GM19238 (cell line): Measurements from ENCODE around the gene TMED3.
"Not testable (repeated sequence)": the region's sequence is repeated elsewhere in the genome, so short reads cannot be mapped to it uniquely, and the experiment has no call there.

Experiments
- DNase-seq: peaks from one replicate; pipeline ENCODE4 v3.0.0; 2011; ENCODE audit warnings: low spot score; ENCODE audit not compliant: insufficient read length

TMED3 gene

DNA sequence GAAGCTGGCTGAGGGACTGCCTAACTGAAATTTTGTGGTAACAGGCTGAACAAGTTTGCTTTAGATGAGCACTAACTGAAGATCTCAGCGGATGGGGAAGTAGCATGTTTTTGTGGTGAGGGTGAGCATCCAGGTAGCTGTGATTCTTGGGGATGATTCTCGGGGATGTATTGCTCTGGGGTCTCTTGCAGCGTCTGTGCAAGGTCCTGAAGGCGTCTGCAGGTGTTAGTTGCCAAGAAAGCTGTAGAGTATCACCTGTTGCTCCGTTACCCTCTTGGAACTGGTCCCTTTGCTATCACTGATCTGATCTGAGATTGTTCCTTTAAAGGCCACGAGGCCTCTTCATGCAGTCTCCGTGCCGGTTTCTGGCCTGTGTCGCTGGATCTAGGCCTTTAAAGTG is 6.0 kb downstream of the TMED3 start:
- no peak for DNase-seq

- DNase-seq = not testable (repeated sequence)
These were observed 9.1 kb downstream of the TMED3 start for GRCh38 chr15:79319973-79320372.

DNA sequence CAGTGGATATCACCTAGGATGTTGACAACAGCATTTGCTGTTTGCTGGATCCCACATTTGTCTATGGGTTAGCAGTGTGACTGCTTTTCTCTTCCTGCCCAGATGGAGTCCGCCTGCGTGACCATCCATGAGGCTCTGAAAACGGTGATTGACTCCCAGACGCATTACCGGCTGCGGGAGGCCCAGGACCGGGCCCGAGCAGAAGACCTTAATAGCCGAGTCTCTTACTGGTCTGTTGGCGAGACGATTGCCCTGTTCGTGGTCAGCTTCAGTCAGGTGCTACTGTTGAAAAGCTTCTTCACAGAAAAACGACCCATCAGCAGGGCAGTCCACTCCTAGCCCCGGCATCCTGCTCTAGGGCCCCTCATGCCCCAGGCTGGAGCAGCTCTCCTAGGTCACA is 11.0 kb downstream of the TMED3 start:
- no peak for DNase-seq

GRCh38 chr15:79322306-79322705 is 11.4 kb downstream of the TMED3 start:
- no peak for DNase-seq

- DNase-seq = no peak
These were observed 12.0 kb downstream of the TMED3 start for GRCh38 chr15:79322945-79323344.

DNA sequence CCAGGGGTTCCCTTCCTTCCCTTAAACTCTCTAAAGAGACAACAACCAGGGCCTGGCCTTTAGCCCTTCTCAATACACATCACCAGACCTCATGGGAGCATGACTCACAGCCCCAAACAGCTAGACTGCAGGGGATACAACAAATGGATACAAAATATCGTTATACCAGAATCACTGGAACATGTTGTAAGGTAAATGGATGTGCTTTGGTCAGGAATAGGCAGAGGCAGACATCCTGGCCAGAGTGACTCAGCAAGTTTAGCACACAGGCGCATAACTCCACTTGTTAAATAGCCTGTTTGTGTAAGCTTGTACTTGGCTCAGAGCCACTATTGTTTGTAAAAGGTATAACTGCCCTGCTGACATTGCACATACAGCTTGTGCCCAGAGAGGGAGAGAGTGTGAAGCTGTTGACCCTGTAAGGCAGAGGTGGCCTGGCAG is 18.3 kb downstream of the TMED3 start:
- no peak for DNase-seq

- DNase-seq = no peak
These were observed 22.1 kb downstream of the TMED3 start for GRCh38 chr15:79332824-79333510.

DNA sequence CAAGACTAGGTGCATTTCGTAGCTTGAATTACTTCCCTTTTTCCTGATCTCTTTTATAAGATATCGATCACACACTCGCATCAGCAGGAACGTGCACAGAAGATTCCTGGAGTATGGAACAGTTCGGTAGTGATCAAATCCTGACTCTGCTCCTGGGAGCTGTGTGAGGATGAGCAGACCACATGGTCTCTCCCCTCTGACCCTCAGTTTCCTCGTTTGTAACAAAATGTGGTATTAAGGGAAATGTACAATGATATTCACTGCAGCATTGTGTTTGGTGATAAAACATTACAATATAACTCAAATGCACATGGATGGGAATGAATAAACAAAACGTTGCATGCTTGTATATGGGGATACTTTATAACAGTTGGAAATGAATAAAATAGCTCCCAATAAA is 26.7 kb downstream of the TMED3 start:
- DNase-seq = no peak

- DNase-seq = no peak
These were observed 28.8 kb downstream of the TMED3 start for GRCh38 chr15:79339588-79340314.

DNA sequence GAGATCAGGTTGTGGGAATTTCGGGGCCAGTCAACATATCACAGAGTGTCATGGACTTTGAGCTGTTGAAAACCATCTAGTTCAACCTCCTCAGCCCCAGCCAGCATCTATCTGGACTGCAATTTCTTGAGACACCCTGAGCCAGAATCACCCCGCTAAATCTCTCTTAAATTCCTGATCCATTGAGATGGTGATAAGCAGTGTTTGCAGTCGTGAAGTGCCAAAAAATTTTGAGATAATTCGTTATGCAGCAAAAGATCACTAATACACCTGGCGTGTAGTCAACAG is 29.3 kb downstream of the TMED3 start:
- DNase-seq = no peak

GRCh38 chr15:79341396-79341795 is 30.5 kb downstream of the TMED3 start:
- DNase-seq = no peak

DNA sequence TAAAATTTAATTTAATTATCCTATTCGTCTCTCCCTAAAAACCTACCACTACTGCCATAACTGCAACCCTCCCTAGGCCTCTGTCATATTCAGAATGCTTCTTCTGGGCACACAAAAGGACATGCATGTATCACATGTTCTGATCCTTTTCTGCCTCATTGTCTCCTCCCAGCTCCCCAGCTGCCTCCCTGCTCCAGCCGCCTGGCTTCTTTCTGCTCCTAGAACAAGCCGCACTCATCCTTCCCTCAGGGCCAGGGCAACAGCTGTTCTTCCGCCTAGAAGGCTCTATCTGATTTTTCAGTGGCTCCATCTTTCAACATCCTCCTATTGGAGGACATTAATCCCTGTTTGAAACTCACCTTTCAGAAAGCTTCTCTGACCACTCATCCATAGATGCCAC is 38.6 kb downstream of the TMED3 start:
- no peak for DNase-seq

DNA sequence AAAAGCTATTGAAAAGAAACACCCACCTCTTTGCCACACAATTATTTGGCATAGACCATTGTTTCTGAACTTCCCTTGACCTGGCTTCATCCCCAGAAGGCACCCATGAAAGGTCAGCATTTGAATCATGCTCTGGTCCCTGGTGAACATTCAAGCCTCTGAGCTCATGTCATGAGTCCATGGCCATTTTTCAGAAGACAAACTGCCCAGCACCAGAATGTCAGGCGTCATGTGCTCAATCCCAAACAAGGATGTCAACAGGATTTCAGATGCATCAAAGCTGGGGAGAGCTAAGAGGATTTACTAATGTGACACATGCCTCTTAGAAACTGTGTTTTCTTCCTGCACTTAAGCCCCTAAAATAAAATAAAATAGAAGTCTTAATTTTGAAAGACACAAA is 41.3 kb downstream of the TMED3 start:
- no peak for DNase-seq

- DNase-seq = no peak
These were observed 46.7 kb downstream of the TMED3 start for GRCh38 chr15:79357566-79357965.

- no peak for DNase-seq
These were observed 47.2 kb downstream of the TMED3 start for GRCh38 chr15:79358069-79358468.

- DNase-seq = no peak
These were observed 53.8 kb downstream of the TMED3 start for GRCh38 chr15:79364571-79365240.

- DNase-seq = no peak
These were observed 54.9 kb downstream of the TMED3 start for GRCh38 chr15:79365765-79366164.

DNA sequence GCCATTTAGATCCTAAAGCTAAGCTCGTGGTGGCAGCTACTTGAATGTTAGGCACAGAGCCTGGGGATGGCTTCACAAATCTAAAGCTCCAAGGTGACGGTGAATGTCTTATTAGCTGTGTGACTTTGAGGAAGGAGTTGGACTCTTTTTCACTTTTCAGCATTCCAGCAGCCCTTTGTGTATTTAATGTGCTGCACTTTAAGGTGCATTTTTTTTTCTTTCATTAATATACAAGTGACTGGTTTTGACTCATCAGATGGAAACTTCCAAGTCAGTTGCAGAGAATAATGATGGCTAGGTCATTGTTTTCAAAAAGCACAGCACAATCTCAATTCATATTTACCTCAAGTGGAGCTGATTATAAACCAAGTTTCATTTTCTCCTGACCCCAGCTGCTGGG is 55.8 kb downstream of the TMED3 start:
- no peak for DNase-seq

- DNase-seq = no peak
These were observed 59.8 kb downstream of the TMED3 start for GRCh38 chr15:79370716-79371115.

GRCh38 chr15:79371591-79371990 is 60.7 kb downstream of the TMED3 start:
- no peak for DNase-seq

DNA sequence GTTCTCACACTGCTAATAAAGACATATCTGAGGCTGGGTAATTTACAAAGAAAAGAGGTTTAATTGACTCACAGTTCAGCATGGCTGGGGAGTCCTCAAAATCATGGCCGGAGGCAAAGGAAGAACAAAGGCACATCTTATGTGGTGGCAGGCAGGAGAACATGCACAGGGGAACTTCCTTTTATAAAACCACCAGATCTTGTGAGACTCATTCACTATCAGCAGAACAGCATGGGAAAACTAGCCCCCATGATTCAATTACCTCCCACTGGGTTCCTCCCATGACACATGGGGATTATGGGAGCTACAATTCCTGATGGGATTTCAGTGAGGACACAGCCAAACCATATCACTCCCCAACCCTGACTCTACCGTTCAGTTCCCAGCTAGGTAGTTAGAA is 61.5 kb downstream of the TMED3 start:
- no peak for DNase-seq
